Kidney (tissue), 14 donors: ENCODE results near the gene EOLA2. TPM values are rescaled to one million over a fixed set of nuclear protein-coding genes. Genes with fewer than 3 reads are reported as not detected.

Experiments used
- DNase-seq, 5 donors: peaks; one replicate each; pipeline ENCODE4 v3.0.0-alpha.2; 2013 to 2020
- FAIRE-seq: peaks from 2 replicates; lab custom pipeline; 2012; peaks lifted over from hg19 to GRCh38; lab: Jason Lieb, UNC
- H3K27ac ChIP-seq, 2 donors: one replicate each; pipeline ENCODE4 v1.7.0; 2013; ENCODE audit warnings: low read depth in 2 of 2, low read length in 2 of 2, inconsistent platforms in 1 of 2
- H3K27me3 ChIP-seq: one replicate; pipeline ENCODE4 v1.7.1; 2013; ENCODE audit warnings: low read length, inconsistent platforms; ENCODE audit not compliant: control insufficient read depth, insufficient read depth
- H3K36me3 ChIP-seq, 3 donors: one replicate each; pipeline versions ENCODE4 v1.7.0 to v1.7.1; 2013; ENCODE audit warnings: low read length in 3 of 3, control low read depth in 1 of 3, inconsistent platforms in 1 of 3; ENCODE audit not compliant: insufficient read depth in 3 of 3, control insufficient read depth in 2 of 3
- H3K4me1 ChIP-seq, 3 donors: one replicate each; pipeline versions ENCODE4 v1.7.0 to v1.7.1; 2013; ENCODE audit warnings: low read length in 3 of 3, inconsistent platforms in 1 of 3, low read depth in 1 of 3; ENCODE audit not compliant: control insufficient read depth in 2 of 3, insufficient read depth in 2 of 3
- H3K4me3 ChIP-seq, 3 donors: one replicate each; pipeline versions ENCODE4 v1.7.0 to v1.8.1; 2013; ENCODE audit warnings: low read length in 3 of 3, control low read depth in 1 of 3, inconsistent platforms in 1 of 3
- H3K9ac ChIP-seq, 3 donors: one replicate each; pipeline versions ENCODE4 v1.7.0 to v1.7.1; 2013; ENCODE audit warnings: low read length in 3 of 3, control low read depth in 1 of 3, inconsistent platforms in 1 of 3
- H3K9me3 ChIP-seq, 3 donors: one replicate each; pipeline versions ENCODE4 v1.7.0 to v1.7.1; 2013; ENCODE audit warnings: low read length in 3 of 3, control low read depth in 1 of 3, inconsistent platforms in 1 of 3; ENCODE audit not compliant: control insufficient read depth in 2 of 3, insufficient read depth in 1 of 3
- intact Hi-C: fragments of 100-400 bp; cut with DNase I; formaldehyde crosslinking; loops from one replicate; pipeline ENCODE4 v1.11.1; 2022
- polyA plus RNA-seq: library from polyadenylated mRNA; stranded (reverse); fragments of 350-450 nt; fragmentation: Illumina TruSeq; extraction: RNeasy Lipid Tissue Mini Kit (QIAGEN cat#74804); gene quantifications from one replicate; pipeline ENCODE4 v1.2.3, GENCODE V29; 2014; ENCODE audit warnings: low read depth, low replicate concordance; ENCODE audit not compliant: insufficient read depth
- total RNA-seq: library from RNA; stranded (reverse); fragmentation: NEBNext Ultra II Directional; extraction: Animal tissue kit (Norgen Biotek cat#: 25700); gene quantifications from one replicate; pipeline ENCODE4 v1.2.1, GENCODE V29; 2021
- TF ChIP-seq, protein P1 (sequence below): IDR thresholded peaks from 3 replicates; pipeline ENCODE4 v1.5.1; 2012; ENCODE audit warnings: mild to moderate bottlenecking, moderate library complexity, borderline replicate concordance; ENCODE audit not compliant: insufficient read depth; ENCODE audit errors: extremely low read depth
- donor health status: control.
- donor health status: control.
- donor health status: control.
- donor health status: control.
- donor health status: control.
- donor health status: DM: yes; HTN: yes; CAD: no.
- donor health status: Normal renal cell carcinoma (clear cell type).

EOLA2 gene
- total and polyA plus RNA-seq, 2 donors from 2014 or later: 30.3 to 33.7 TPM

DNA sequence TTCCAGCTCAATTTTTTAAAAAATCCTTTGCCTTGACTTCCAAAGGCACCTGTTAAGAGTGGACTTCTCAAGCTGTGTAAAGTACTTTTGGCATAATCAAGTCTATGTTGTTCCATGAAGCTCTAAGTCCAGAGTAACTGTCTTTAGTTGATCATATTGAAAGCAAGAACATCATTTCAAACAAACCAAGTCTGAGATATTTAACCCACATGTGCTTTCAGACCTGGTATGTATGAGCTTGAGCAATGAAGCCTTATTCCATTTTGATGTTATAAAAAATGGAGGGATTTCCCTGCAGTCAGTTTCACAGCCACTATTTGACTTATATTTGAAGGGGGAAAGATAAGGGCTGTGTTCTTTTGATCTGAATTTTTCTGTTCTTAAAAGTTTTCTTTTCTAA is 23.7 kb upstream of the EOLA2 start:
- no peak overlapping the region for H3K9ac ChIP-seq
- intact Hi-C loops: loop anchor here (10.0 kb wide), 1 partner anchor 403 kb away; the partner anchor contains the start of gene MAMLD1
- H3K27me3 ChIP-seq: no peaks in the 10 kb centered on the region
- no peak overlapping the region for H3K4me3 ChIP-seq
- no peak overlapping the region for H3K27ac ChIP-seq
- DNase-seq: no peak
- FAIRE-seq: no peak
- H3K36me3 ChIP-seq: peaks cover 0 to 3% (median 0%) of the 10 kb centered on the region in 3 donors
- no peaks in the 10 kb centered on the region for H3K4me1 ChIP-seq
- no peaks in the 10 kb centered on the region for H3K9me3 ChIP-seq
- TF ChIP-seq, protein P1, sequence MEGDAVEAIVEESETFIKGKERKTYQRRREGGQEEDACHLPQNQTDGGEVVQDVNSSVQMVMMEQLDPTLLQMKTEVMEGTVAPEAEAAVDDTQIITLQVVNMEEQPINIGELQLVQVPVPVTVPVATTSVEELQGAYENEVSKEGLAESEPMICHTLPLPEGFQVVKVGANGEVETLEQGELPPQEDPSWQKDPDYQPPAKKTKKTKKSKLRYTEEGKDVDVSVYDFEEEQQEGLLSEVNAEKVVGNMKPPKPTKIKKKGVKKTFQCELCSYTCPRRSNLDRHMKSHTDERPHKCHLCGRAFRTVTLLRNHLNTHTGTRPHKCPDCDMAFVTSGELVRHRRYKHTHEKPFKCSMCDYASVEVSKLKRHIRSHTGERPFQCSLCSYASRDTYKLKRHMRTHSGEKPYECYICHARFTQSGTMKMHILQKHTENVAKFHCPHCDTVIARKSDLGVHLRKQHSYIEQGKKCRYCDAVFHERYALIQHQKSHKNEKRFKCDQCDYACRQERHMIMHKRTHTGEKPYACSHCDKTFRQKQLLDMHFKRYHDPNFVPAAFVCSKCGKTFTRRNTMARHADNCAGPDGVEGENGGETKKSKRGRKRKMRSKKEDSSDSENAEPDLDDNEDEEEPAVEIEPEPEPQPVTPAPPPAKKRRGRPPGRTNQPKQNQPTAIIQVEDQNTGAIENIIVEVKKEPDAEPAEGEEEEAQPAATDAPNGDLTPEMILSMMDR: no peak

DNA sequence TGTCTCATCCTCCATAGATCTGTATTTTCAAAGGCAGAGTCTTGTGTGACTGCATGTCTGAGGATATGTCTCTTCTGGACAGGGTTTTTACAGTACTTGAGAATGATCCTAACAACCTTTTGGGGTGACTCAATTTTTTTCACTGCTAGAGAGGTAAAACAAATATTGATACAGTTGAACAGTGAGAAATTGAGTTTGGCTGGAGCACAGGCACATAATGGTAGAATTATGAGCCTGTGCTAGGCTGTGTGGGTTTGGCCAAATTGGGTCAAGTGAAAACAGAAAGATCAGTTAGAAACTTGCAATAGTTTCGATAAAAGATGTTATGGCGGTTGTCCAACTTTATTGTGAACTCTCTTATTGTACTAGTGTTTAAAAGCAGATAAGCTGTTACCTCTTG is 23.3 kb upstream of the EOLA2 start:
- Histone ChIP-seq H3K9me3 (no peaks in the 10 kb centered on the region), H3K4me3 (no peak overlapping the region), H3K9ac (no peak overlapping the region), H3K27ac (no peak overlapping the region), H3K36me3 (peaks cover 0 to 3% (median 0%) of the 10 kb centered on the region in 3 donors), H3K27me3 (no peaks in the 10 kb centered on the region), H3K4me1 (no peaks in the 10 kb centered on the region)
- TF ChIP-seq, protein P1: no peak
- intact Hi-C loops: loop anchor here (10.0 kb wide), 1 partner anchor 403 kb away; the partner anchor contains the start of gene MAMLD1
- DNase-seq (no peak), FAIRE-seq (no peak)

DNA sequence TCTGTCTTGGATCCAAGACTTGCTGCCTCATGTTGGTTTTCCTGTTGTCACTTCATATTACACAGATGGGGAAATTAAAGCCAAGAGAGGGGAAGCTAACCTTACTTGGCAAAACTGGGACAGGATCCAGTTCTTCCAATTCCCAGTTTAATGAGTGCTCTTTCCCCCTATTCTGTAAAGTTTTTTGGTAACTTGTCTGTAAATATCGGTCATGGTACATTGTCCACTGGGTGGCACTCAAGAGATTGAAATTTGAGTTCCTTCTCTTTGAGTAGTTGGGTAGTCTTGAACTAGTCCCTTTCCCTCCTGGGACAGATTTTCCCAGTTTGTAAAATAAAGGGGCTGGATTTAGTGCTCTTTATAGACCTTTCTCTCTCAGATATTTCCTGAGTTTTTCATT is 12.4 kb upstream of the EOLA2 start:
- TF ChIP-seq, protein P1: no peak

More for the DNA sequence above, 12.4 kb upstream of the EOLA2 start:
- H3K27me3 ChIP-seq: no peaks in the 10 kb centered on the region
- no peak overlapping the region for H3K9ac ChIP-seq
- intact Hi-C loops: no loop called here
- DNase-seq (peak in 1 of 5 donors; percentile 54), FAIRE-seq (peak; percentile 58)
- H3K27ac ChIP-seq: no peak overlapping the region
- peaks cover 0 to 2% (median 0%) of the 10 kb centered on the region in 3 donors for H3K36me3 ChIP-seq
- no peak overlapping the region for H3K4me3 ChIP-seq
- H3K4me1 ChIP-seq: peaks cover 0 to 5% (median 0%) of the 10 kb centered on the region in 3 donors
- no peaks in the 10 kb centered on the region for H3K9me3 ChIP-seq
